ENCODE data around the gene SUPT6H.

SUPT6H gene

GRCh38 chr17:28737770-28738679 is 76.0 kb downstream of the SUPT6H start:
- no peak for DNase-seq (ENCODE audit: low read depth)

GRCh38 chr17:28738680-28739384 is 76.8 kb downstream of the SUPT6H start:
- DNase-seq (ENCODE audit: low read depth): no peak

- no peak for DNase-seq (ENCODE audit: low read depth)
Measured at GRCh38 chr17:28740406-28741357, 78.7 kb downstream of the SUPT6H start.

DNA sequence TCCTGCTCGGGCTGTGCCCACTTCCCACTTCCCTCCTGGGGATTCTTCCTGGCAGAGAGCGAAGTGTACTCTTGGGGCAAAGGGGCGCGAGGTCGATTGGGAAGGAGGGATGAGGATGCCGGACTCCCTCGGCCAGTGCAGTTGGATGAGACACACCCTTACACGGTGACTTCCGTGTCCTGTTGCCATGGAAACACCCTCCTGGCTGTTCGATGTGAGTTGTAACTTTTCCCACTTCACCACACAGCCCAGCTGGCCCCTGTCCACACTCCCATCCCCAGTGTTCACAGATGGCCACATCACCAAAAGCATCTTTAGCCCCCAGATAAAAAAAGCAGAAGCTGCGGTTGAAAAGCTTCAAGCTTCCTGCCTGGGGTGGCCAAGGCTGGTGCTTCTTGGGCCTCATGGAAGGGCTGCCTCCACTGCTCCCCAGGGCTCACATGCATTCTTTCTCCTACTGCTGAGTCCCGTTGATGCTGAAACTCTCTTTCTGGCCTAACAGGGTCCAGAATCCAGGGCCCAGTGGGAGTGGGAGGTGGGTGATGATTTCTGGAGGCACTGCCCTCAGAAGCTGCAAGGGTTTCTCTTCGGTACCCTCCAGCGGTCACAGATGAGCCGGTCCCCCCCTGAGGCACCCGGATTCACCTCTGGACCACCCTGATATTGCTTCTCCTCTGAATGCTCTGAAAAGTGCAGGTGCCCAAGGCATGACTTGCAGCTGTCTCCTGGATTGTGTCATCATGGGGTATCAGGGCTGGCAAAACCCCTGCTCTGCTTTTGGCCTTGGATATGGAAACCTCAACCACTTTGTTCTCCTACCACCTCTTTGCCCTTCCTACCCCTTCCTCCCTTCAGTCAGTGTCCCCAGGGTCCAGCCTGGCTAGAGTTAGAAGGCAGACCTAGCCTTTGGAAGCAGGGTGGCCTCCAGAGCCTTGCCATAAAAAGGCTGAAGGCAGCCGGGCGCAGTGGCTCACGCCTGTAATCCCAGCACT is 79.6 kb downstream of the SUPT6H start:
- no peak for DNase-seq (ENCODE audit: low read depth)

- no peak for DNase-seq (ENCODE audit: low read depth)
Measured at GRCh38 chr17:28743243-28744103, 81.5 kb downstream of the SUPT6H start, which contains the start of gene TRAF4. Gene TRAF4 (plus strand): TSS chr17:28744011. CDS start chr17:28744113, 102 bp downstream.

DNA sequence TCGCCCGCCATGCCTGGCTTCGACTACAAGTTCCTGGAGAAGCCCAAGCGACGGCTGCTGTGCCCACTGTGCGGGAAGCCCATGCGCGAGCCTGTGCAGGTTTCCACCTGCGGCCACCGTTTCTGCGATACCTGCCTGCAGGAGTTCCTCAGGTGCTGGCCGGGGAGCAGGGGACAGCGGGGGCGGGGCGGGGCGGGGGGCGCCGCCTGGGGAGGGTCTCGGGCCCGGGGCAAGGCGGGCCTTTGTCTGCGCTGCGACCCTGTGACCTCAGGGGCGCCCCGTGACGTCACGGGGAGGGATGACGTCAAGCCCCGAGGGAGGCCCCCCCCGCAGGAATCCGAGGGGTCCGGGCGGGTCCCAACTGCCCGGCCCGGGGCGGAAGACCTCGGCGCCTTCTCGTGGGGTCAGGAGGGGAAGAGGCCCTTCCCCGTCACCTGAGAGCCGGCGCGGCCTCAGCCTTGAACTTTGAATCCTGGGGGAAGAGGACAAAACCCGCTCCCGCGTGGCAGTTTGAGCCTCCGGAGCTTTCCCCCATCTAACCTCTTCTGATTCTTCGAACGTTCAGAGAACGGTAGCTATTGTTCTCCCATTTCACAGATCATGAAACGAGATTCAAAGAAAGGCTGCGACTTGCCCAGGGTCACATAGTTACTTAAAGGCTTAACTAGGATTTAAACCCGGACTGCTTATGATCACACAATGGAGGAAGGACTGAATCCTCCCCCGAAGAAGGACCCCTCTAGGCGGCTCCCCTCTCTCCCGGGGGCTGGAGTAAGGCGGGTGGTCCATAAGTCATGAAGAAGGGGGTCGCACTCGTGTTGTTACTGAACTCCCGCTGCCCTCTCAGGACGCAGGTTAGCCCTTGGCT is 82.3 kb downstream of the SUPT6H start:
- DNase-seq (ENCODE audit: low read depth): no peak

DNA sequence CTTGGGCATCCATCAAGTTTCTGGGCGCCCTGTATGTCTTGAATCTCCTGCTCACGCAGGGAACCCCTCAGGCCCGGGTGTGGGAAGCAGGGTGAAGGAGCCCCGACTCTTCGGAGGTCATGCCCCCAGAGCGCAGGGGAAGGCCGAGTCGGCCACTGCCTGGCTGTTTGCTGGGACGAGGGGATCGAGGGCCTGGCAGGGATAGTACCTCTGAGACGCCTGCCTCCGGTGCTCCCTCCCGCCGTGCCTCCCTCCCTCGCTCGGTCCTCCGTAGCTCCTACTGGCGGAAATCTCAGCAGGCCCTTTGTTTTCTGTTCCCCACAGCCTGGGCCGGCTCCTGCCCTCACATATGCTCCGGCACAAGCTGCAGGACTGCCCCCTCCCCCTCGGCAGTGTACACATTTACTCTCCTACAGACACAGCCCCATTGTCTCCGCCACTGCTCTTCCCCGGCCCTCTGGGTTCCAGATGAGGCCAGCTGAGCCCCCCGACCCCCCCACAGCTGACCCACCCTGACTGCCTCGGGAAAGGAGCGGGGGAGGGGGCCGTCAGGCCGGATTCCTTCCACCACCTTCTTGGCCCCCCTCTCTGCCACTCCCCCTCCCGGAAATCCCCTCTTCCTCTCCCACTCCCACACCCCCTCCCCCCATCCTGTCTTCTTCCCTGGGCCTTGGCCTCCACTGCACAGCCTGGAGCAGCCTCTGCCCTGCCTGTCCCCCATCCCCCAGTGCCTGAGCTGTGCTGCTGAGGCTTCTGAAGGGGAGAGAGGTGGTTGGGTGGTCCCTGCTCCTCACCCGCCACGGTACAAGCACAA is 83.2 kb downstream of the SUPT6H start:
- no peak for DNase-seq (ENCODE audit: low read depth)

DNA sequence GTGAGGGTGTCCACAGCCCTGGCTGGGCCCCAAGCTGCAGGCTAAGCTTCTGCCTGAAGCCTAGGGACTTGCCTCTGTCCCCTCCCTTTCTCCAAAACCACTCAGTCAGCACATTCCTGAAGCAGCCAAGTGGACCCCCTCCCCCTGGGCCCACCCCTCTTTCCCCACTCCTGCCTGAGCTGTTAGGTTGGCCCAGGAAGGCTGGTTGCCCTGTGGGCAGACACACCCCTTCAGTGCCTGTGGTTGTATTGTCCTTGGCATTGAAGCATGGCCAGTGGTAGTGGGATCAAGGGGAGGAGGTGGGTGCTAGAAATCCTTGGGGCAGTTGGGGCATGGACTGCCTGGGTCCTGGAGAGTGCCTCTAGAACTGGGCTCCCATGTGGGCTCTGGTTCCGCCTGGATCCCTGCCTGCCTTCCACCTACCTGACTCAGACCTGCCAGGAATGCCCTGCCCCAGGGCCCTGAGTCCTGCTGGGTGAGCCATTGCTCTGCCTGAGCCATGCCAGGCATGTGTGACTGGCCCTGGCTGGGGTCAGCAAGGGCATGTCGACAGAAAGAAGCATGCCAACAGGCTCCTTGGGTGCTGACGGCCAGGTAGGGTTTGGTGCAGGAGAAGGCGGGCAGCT is 83.9 kb downstream of the SUPT6H start:
- no peak for DNase-seq (ENCODE audit: low read depth)

GRCh38 chr17:28746611-28747050 is 84.6 kb downstream of the SUPT6H start:
- DNase-seq (ENCODE audit: low read depth): no peak

DNA sequence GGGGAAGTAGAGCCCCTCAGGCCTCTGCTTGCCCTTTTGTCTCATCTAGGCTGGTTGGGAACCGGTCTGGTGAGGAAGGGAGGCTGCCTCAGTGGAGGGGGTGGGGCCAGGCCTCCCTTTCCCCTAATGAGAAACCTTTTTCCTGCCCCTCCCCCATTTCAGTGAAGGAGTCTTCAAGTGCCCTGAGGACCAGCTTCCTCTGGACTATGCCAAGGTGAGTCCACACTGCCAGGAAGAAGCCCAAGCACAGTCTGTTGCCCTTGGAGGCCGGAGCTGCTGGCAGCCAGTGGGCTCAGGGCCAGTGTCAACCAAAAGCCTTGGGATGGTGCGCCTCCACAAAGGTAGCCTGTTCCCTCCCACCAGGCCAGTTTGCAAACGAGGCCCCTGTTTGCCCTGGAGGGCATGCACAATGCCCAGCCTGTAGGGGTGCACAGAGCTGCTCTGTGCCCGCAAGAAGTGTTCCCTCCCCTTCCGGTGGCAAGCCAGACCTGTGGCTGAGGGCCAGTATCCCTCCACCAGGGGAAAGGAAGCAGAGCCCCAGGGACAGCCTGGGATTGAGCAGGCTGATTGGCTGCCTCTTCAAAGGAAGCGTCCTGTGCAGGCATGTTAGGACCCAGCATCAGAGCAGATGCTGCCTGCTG is 85.2 kb downstream of the SUPT6H start:
- DNase-seq (ENCODE audit: low read depth): no peak

GRCh38 chr17:28747801-28748750 is 86.1 kb downstream of the SUPT6H start:
- no peak for DNase-seq (ENCODE audit: low read depth)

- no peak for DNase-seq (ENCODE audit: low read depth)
Measured at GRCh38 chr17:28748852-28749515, 87.0 kb downstream of the SUPT6H start.

- no peak for DNase-seq (ENCODE audit: low read depth)
Measured at GRCh38 chr17:28749516-28750177, 87.6 kb downstream of the SUPT6H start.

DNA sequence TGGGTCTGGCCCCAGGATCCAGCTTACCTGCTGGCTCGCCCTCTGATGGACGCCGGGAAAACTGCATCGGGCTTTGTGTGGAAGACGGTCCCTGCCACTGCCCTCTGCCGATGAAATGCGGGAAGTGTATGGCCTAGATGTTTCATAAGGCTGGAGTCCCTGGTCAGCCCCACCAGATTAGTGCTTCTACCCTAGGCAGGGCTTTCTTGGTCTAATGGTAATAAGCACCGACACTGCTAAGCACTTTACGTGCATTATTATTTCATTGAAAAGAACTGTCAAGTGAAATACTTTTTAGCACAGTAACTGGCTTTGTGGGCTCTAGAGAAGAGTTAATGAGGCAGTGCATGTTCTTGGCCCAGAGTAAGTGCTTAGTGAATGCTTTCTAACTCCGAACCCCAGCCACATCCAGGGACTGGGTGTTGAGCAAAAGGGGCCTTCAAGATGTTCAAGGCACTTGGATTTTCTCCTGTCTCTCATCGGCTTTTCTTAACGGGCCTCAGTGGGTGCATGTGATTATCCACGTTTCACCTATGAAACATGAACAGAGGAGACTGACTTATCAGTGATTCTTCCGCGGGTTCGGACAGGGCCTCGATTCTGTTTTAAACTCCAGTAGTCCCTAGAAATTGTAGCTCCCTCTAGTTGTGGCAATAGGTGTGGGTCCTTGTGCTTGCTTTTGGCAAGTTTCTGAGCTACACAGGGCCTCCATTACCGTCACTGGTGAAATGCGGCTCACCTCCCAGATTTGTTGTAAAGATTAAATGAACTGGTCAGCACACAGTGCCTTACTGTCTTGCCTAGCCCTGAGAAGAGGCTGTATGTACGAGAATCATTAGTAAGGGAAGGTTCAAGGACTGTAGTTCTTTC is 88.4 kb downstream of the SUPT6H start:
- DNase-seq (ENCODE audit: low read depth): no peak

Measured in HS-5 (cell line).